ENCODE measurements around the gene AGTRAP. TPM values are rescaled to one million over a fixed set of nuclear protein-coding genes. Genes with fewer than 3 reads are reported as not detected.

The AGTRAP gene
- total and polyA plus RNA-seq, 9 of the 15 experiments (the other 6 are each of a cell fraction or from before 2014, with no cell fraction given) = 26.8 to 105 (median 57.5) TPM

- no TSS peak for BruUV-seq (replicated peaks)
- ATAC-seq (no peak), FAIRE-seq (no peak), DNase-seq (ENCODE audit: extremely low read depth in 1 of 4, low spot score in 3 of 4) (no peak)
- in situ Hi-C loops (cut with MboI) (no loop called here), intact Hi-C loops (cut with micrococcal nuclease) (no loop called here)
- Histone ChIP-seq H3K79me2 (ENCODE audit: control insufficient read depth, insufficient read depth, low read length) (no peaks in the 10 kb centered on the region), H3K9me1 (ENCODE audit: control insufficient read depth, insufficient read depth, low read length) (no peaks in the 10 kb centered on the region), H4K20me1 (replicated peaks; ENCODE audit: control insufficient read depth, insufficient read depth, low read length) (no peaks in the 10 kb centered on the region), H3K4me3 (no peak overlapping the region), H3K4me1 (replicated peaks in 1 of 2; ENCODE audit: control insufficient read depth in 2 of 2, insufficient read depth in 2 of 2, low read length in 2 of 2) (peaks cover 8 to 38% of the 10 kb centered on the region in 2 experiments; a peak in 3 of 5 replicates), H3K27ac (ENCODE audit: extremely low read depth, low read depth, low read length) (no peak overlapping the region), H3K27me3 (ENCODE audit: control insufficient read depth in 2 of 2, insufficient read depth in 2 of 2, low read length in 2 of 2) (no peaks in the 10 kb centered on the region), H3K4me2 (ENCODE audit: insufficient read depth, low read length) (no peak overlapping the region; the same call in 1 of the 2 replicates), H2AFZ (ENCODE audit: low read depth, low read length) (no peak overlapping the region; the same call in 1 of the 2 replicates), H3K36me3 (ENCODE audit: control insufficient read depth, insufficient read depth, low read length) (no peaks in the 10 kb centered on the region), H3K9ac (ENCODE audit: insufficient read depth in 1 of 2, low read depth in 2 of 2, low read length in 2 of 2) (peak overlapping the region in 1 of 2 experiments; percentile 92; a peak in 2 of 4 replicates), H3K9me3 (replicated peaks; ENCODE audit: control insufficient read depth, insufficient read depth, low read depth, low read length) (peaks cover 3% of the 10 kb centered on the region; the same call in 1 of the 2 replicates)
- ChIA-PET CTCF (ENCODE audit: low intra/inter-chr PET ratio) (no interaction called here), POLR2A (interaction anchor here (0.7 to 1.4 kb wide), 3 partner anchors 27 to 147 kb away, joined by 3 to 4 read pairs (median 3); no protein-coding TSS in a partner anchor)
- WGBS (ENCODE audit: insufficient coverage, low coverage, missing lambda C conversion rate) = 37% methylated on average over 6 of the region's 6 CpGs
- TF ChIP-seq ZNF586 (CRISPR knock-in tag; conservative IDR thresholded peaks at IDR 0.05) = no peak
- TF ChIP-seq TFE3 (CRISPR knock-in tag; IDR thresholded peaks at IDR 0.05) = no peak
- no peak for TF ChIP-seq NCOA2 (IDR thresholded peaks at IDR 0.05; ENCODE audit: partially characterized antibody in 2 of 2)
- TF ChIP-seq ZNF764 (CRISPR knock-in tag; IDR thresholded peaks at IDR 0.05; ENCODE audit: low read depth) = no peak
- TF ChIP-seq EZH2 (IDR thresholded peaks at IDR 0.05; ENCODE audit: borderline replicate concordance, low read depth, low read length) = no peak
- no peak for TF ChIP-seq ZNF696 (CRISPR knock-in tag; conservative IDR thresholded peaks at IDR 0.05)
- TF ChIP-seq ZSCAN29 (IDR thresholded peaks at IDR 0.05) = no peak
Measured at GRCh38 chr1:11761285-11761684, 25.3 kb downstream of the AGTRAP start.
